Adrenal gland (tissue), 5 donors: ENCODE measurements around the gene BTBD18.

Experiments
- POLR2A ChIP-seq, 2 donors: fragments of 450-650 bp; IDR thresholded peaks; one replicate each; pipeline ENCODE4 v1.6.1; 2017; ENCODE audit warnings: antibody characterized with exemption in 2 of 2, mild to moderate bottlenecking in 2 of 2, moderate library complexity in 1 of 2
- TF ChIP-seq, protein P1 (sequence below), 6 experiments: fragments of 450-650 bp in 4 of 6; fragments of 200-600 bp in 2 of 6; sonication (generic) in 1 of 6; IDR thresholded peaks; 1 replicate in 5 of 6; 2 replicates in 1 of 6; pipeline versions ENCODE4 v1.5.1 to v1.8.0; 2016 to 2021; ENCODE audit warnings: antibody characterized with exemption in 6 of 6, mild to moderate bottlenecking in 2 of 6, moderate library complexity in 1 of 6
- donor health status: DM: no; HTN: no; CAD: no.

DNA sequence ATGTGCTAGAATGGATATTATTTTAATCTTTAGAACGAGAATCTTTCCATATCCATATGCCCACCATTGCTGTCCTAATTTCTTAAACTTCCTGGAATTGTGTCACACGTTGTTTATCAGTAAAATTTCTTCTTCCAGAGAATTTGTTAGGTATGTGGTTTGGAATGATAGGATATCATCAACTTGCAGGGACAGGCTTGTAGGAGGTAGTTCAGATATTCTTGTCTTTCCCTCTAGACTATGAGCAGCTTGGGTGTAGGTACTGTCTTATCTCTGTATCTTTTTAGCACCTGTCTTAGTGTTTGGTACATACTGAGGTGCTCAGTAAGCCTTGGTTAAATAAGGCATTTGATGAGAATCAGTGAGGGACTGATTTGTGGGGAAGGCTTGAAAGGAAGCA, 13.4 kb upstream of the BTBD18 start:
- TF ChIP-seq, protein P1, sequence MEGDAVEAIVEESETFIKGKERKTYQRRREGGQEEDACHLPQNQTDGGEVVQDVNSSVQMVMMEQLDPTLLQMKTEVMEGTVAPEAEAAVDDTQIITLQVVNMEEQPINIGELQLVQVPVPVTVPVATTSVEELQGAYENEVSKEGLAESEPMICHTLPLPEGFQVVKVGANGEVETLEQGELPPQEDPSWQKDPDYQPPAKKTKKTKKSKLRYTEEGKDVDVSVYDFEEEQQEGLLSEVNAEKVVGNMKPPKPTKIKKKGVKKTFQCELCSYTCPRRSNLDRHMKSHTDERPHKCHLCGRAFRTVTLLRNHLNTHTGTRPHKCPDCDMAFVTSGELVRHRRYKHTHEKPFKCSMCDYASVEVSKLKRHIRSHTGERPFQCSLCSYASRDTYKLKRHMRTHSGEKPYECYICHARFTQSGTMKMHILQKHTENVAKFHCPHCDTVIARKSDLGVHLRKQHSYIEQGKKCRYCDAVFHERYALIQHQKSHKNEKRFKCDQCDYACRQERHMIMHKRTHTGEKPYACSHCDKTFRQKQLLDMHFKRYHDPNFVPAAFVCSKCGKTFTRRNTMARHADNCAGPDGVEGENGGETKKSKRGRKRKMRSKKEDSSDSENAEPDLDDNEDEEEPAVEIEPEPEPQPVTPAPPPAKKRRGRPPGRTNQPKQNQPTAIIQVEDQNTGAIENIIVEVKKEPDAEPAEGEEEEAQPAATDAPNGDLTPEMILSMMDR (IDR thresholded peaks at IDR 0.05) = no peak
- TF ChIP-seq POLR2A (IDR thresholded peaks at IDR 0.05) = no peak
